ENCODE measurements around the gene SYT9.

Gene SYT9

DNA sequence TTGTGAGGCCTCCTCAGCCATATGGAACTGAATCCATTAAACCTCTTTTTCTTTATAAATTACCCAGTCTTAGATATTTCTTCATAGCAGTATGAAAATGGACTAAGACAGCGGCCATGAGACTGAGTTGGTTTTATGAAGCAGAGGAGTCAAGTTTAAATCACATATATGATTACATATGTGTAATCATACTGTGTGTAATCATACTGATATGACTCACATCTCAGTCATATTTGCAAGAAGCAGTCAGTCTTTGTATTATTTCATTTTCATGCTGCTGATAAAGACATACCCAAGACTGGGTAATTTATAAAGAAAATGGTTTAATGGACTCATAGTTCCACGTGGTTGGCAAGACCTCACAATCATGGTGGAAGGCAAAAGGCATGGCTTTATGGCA lies 89.8 kb downstream of the SYT9 start:
- DNase-seq (ENCODE audit: low spot score): no peak

GRCh38 chr11:7347611-7348431 lies 96.1 kb downstream of the SYT9 start:
- DNase-seq (ENCODE audit: low spot score): no peak

DNA sequence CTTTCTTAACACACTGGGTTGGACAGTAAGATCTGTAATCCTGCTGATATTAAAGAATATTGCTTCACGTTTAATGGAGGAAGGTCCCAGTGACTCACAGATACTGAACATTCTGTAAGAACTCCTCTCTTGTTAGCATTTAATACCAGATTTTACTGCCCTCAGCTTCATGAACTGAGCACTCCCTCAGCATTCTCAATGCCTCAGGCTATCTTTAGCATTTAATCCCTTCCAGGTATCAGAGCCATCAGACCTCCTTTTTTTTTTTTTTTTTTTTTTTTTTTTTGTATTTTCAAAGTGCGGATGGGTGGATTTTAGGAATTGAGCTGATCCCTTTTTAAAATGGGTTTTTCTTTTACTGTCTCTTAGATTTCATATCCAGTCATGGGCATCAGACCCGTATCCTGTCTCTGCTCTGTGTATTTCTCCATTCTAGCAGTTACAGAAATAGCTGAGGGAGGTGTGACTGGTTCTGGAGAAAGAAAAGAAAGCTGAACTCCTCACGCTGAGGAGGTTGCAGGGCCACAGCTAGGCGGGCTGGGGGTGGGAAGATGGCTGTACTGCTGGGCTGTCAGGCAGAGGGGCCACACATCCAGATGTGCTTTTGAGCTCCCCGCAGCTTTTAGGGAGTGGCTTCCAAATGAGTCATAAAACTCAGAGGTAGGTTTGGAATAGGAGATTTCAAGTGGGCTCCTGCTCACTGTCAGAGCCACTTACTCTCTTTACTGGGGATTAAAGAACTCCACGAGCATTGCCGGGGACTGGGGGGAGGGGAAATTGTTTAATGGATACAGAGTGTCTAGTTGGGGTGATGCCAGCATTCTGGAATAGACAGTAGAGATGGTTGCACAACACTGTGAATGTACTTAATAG lies 97.0 kb downstream of the SYT9 start:
- no peak for DNase-seq (ENCODE audit: low spot score)

DNA sequence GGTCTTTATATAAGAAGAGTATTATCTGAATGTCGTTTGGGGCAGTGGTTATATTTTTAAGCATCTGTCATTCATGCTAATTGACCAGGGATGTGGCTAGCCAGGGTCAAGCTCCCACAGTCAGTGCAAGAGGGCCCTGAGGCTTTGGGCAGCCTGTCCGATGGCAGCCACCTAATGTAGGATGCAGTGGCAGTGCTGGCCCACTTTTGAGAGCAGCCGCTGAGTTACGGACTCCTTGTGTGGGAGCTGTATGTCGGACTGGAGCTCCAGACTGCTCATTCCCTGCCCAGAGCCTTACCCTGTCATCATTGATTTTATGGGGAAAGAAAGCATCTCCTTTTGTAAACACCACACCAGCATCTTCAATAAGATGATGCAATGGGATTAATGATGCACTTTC lies 99.5 kb downstream of the SYT9 start:
- no peak for DNase-seq (ENCODE audit: low spot score)

DNA sequence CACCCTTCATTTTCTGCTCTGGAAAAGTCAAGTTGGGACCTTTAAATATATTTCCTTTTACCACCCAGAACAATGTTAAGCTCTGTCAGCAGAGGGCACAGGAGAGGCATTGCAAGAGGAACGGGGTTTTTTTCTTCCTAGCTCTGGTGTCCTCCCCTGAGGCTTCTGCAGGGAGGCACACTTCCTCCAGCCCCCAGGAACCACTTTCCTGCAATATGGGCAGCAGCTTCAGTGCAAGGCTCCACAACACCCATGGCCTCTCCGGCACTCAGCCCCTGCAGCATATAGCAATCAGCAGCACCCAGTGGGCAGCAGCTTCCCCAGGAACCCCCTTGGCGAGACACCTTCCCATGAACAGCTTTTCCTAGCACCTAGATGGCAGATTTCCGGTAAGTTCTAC lies 101.4 kb downstream of the SYT9 start:
- DNase-seq (ENCODE audit: low spot score): no peak

DNA sequence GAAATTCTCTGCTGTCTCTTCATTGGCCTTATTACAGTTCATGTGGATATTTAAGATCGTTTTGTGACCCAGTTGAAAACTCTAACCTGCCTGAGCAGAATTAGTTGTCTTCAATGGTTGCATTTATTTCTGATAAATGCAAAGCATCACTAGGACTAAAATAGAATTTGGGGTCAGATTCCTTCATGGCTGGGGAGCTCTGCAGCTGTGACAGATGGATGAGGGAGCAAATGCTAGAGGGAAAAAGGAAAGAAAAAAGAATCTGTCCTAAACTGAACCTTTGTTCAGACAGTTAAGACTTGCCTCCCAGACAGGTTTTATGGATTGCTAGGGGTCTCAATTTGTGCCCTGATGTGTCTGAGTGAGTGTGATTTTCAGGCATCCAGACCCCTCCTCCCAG lies 113.0 kb downstream of the SYT9 start:
- DNase-seq (ENCODE audit: low spot score): no peak

GRCh38 chr11:7367803-7368202 lies 116.1 kb downstream of the SYT9 start:
- DNase-seq (ENCODE audit: low spot score): no peak

- no peak for DNase-seq (ENCODE audit: low spot score)
These were observed 124.7 kb downstream of the SYT9 start for GRCh38 chr11:7376386-7376785.

GRCh38 chr11:7381937-7382336 lies 130.2 kb downstream of the SYT9 start:
- DNase-seq (ENCODE audit: low spot score): no peak

DNA sequence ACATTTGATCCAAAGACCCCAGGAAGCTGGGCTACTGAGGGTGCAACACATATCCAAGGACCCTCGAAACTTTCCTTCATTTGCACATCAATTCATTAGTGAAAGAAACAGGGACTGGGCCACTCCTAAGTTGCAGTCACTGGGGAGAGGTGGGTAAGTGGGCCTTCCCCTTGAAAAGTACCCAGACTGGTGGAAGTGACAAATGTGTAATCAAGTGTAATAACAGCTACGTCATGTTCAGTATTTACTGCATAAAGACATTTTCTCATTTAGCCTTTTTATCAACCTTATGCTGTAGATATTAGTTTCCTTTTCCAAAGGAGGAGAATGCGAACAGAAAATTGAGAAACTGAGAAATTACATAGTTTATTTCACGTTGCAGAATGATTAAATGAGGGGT lies 131.7 kb downstream of the SYT9 start:
- DNase-seq (ENCODE audit: low spot score): no peak

GRCh38 chr11:7384691-7385090 lies 133.0 kb downstream of the SYT9 start:
- no peak for DNase-seq (ENCODE audit: low spot score)

DNA sequence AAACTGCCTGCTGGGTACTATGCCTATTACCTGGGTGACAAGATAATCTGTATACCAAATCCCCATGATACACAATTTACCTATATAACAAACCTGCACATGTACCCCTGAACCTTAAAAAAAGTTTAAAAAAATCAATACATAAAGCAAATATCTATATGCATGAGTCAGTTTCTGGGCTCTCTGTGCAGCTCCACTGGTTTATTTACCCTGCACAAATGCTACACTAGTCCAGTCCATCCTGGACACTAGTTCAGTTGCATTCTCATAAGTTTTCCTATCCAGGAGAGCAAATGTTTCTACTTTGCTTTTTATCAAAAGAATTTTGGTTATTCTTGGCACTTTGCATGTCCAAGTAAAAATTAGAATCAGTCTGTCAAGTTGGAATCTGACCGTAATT lies 133.8 kb downstream of the SYT9 start:
- no peak for DNase-seq (ENCODE audit: low spot score)

DNA sequence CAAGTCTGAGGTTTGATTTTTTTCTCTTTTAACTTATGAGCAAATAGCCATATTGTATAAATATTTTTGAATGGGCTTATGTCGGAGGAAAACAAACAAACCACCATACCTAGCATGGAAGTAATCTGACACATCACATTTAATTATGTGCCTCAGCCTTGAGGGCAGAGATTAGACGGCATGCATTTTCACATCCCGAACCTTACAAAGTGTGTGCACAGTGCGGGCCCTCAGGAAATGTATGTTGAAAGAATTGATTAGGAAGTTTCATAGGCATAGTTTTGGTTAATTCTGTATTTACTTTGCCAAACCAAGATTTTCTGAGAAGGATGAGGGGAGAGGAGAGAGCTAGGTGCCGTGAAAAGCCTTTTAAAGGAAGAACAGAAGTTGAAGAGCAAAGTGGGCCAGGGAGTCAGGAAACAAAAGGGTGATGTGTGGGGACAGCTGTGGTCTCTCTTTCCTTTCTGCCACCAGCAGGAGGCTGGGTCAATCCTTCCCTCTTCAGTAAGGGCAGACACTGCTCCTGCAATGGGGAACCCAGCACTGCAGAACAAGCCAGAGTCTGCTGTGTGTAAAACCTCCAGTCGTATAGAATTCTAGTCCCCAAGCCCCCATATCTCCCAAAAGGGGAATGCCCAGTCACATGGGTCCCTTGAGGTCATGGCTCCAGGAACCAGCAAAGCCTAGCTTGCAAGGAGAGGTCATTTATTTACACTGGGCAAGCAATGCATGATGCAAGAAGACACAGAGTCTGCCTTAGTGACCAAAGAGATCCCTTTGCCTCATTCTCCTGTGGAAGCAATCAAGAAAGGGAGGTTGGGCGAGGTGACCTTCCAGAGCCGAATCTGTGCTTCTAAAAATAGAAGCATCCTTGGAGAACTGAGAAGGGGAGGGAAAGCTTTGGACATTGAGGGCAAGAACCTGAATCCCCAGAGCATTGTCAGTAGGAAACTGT lies 162.5 kb downstream of the SYT9 start:
- no peak for DNase-seq (ENCODE audit: low spot score)

DNA sequence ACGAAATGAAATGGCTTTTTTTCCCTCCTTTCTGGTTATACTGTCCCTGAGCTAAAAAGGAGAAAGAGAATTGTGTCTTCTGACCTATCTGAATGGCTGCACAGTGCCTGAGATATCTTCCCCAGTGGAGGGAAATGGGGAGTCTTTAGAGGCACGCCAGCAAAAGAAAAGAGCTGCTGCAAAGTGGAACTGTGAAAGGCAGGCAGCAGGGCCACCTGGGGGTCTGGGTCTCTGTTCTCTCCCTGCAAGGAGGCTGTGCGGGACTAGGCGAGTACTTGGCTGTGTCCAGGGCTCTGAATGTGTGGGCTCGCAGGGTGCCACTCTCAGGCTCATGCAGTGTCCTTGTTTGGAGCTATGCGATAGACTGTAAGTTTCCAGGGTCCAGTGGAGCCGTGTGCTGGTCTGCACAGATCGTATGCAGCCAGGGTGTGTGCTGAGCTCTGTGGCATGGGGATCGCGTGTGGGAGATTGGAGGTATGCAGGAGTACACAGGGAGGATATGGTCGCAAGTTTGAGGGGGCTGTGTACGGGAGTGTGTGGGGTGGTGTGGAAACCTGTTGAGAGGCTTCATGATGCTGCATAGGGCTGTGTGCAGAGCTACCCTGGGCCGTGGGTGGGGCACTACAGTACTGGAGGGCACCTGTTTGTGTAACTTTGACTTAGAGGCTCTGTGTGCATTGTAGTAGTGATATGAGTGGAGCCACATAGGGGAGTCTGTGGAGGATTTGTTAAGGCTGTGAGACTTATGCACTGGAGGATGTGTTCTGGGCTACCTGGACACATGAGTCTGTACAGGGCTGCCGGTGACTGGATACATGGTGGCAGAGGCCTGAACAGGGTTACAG lies 163.5 kb downstream of the SYT9 start:
- no peak for DNase-seq (ENCODE audit: low spot score)

- no peak for DNase-seq (ENCODE audit: low spot score)
These were observed 164.4 kb downstream of the SYT9 start for GRCh38 chr11:7416080-7416479.

GRCh38 chr11:7417328-7417727 lies 165.6 kb downstream of the SYT9 start:
- no peak for DNase-seq (ENCODE audit: low spot score)

- no peak for DNase-seq (ENCODE audit: low spot score)
These were observed 166.4 kb downstream of the SYT9 start for GRCh38 chr11:7418061-7418460.

DNA sequence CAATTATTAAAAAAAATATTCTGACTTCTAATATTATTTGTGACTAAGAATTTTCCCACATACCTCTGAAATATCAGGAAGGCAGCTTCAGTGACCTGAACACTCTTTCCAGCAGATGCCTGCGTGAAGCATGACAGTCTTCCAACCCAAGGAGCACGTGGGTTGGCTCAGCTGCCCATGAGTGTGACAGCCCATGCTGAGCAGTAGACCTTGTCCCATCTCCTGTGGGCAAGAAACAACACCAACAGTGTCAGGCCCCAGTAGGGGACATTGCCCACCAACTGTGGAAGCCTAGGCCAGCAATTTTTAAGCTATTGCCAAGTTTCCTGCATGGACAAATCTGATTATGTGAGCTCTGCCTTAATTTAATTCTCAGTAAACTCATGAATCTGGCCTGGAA lies 167.2 kb downstream of the SYT9 start:
- DNase-seq (ENCODE audit: low spot score): no peak

DNA sequence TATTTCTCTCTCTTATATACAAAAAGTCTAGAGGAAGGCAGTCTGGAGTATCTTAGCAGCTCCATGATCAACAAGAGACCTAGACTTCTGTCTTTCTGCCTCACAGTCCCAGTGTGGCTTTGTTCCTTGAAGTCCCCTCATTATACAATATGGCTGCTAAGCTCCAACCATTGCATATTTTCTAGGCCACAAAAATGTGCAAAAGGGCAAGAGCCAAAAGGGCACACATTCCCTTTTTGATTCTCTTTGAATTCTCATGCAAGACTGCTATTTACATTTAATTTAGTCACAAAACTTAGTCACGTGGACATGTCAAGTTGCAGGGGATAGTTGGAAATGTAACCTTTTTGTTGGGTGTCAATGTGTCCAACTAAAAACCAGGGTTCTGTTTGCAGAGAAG lies 169.4 kb downstream of the SYT9 start:
- DNase-seq (ENCODE audit: low spot score): no peak

DNA sequence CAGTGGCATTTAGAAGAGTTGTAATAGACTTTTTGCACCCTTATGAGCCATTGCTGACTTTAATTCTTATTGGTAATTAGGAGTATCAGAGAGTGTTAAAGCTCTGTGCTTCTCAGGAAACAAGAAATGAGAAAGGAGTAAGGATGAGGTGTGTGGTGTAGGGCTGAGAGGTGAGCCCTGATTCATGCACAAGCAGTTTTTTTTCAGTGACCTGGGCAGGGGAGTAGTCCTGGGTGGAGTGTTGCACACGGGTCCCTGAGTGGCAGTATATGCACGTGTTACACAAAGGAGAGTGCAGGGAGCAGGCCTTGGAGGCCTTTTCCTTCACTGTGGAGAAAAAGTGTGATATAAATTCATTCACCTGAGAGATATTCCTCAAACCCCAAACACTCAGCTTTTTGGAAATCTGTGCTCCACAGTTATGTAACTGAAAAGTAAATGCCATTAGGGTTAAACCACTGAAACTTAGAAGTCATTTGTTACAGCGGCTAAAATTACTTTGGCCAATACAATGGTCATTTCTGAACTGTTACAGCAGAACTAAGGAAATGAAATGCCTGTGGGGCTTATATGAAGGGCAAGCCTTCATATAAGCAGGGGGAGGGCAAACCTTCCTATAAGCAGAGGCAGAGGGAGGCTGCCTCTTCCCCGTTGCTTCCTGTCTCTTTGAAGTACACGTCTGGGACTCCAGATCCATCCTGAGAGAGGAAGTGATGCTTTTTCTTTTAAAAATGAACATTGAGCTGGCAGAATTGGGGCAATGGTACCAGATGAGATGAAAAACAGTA lies 171.0 kb downstream of the SYT9 start:
- no peak for DNase-seq (ENCODE audit: low spot score)

Measured in ecto neural progenitor cell (in vitro differentiated cells).